Choroid plexus epithelial cell (primary cell): ENCODE results near the gene HAUS7.

ENCODE experiments used
- DNase-seq: peaks from one replicate; pipeline ENCODE4 v3.0.0-alpha.2; 2010; ENCODE audit warnings: low read depth
- H3K4me3 ChIP-seq: 2 replicates; pipeline ENCODE4 v1.5.1; 2011; ENCODE audit warnings: low read depth, mild to moderate bottlenecking, control low read depth, low read length, moderate library complexity
- TF ChIP-seq, protein P1 (sequence below): conservative IDR thresholded peaks from 2 replicates; pipeline ENCODE4 v1.5.1; 2011; ENCODE audit warnings: low read depth, mild to moderate bottlenecking, control low read depth, inconsistent platforms, low read length, moderate library complexity

Gene HAUS7

GRCh38 chrX:153430796-153431195 is 39.6 kb downstream of the HAUS7 start:
- TF ChIP-seq, protein P1, sequence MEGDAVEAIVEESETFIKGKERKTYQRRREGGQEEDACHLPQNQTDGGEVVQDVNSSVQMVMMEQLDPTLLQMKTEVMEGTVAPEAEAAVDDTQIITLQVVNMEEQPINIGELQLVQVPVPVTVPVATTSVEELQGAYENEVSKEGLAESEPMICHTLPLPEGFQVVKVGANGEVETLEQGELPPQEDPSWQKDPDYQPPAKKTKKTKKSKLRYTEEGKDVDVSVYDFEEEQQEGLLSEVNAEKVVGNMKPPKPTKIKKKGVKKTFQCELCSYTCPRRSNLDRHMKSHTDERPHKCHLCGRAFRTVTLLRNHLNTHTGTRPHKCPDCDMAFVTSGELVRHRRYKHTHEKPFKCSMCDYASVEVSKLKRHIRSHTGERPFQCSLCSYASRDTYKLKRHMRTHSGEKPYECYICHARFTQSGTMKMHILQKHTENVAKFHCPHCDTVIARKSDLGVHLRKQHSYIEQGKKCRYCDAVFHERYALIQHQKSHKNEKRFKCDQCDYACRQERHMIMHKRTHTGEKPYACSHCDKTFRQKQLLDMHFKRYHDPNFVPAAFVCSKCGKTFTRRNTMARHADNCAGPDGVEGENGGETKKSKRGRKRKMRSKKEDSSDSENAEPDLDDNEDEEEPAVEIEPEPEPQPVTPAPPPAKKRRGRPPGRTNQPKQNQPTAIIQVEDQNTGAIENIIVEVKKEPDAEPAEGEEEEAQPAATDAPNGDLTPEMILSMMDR, result no peak
- no peak for DNase-seq
- no peak overlapping the region for H3K4me3 ChIP-seq

- DNase-seq, result no peak
- TF ChIP-seq, protein P1, result no peak
Observed at GRCh38 chrX:153426204-153426603, 44.2 kb downstream of the HAUS7 start.

GRCh38 chrX:153423652-153424051 is 46.7 kb downstream of the HAUS7 start:
- H3K4me3 ChIP-seq, result no peak overlapping the region
- TF ChIP-seq, protein P1, result no peak
- peak; percentile 20 for DNase-seq

More at GRCh38 chrX:153426204-153426603, 44.2 kb downstream of the HAUS7 start:
- H3K4me3 ChIP-seq, result no peak overlapping the region

GRCh38 chrX:153421856-153422255 is 48.5 kb downstream of the HAUS7 start:
- H3K4me3 ChIP-seq, result no peak overlapping the region
- no peak for DNase-seq
- TF ChIP-seq, protein P1, result no peak

GRCh38 chrX:153420851-153421599 is 49.4 kb downstream of the HAUS7 start:
- TF ChIP-seq, protein P1, result no peak
- DNase-seq, result no peak
- H3K4me3 ChIP-seq, result no peak overlapping the region

- no peak for DNase-seq
- TF ChIP-seq, protein P1, result no peak
- H3K4me3 ChIP-seq, result no peak overlapping the region
Observed at GRCh38 chrX:153417637-153418036, 52.7 kb downstream of the HAUS7 start.
